GM12864 (cell line): ENCODE data around the gene DENR.
A peak's percentile ranks its signal among the peaks of the same experiment; 100 is the strongest.
"Not testable (repeated sequence)": the region's sequence is repeated elsewhere in the genome, so short reads cannot be mapped to it uniquely, and the experiment has no call there.

Experiments
- DNase-seq: peaks from one replicate; pipeline ENCODE4 v3.0.0-alpha.2; 2011; ENCODE audit warnings: low read depth
- H3K4me3 ChIP-seq: 2 replicates; pipeline ENCODE4 v1.5.1; 2011; ENCODE audit warnings: mild to moderate bottlenecking, low read depth, low read length, control low read depth
- TF ChIP-seq, protein P1 (sequence below): IDR thresholded peaks from 2 replicates; pipeline ENCODE4 v1.5.1; 2011; ENCODE audit warnings: low read depth, mild to moderate bottlenecking, moderate library complexity, low read length, control low read depth, inconsistent platforms; ENCODE audit errors: missing control alignments

Gene DENR, protein sequence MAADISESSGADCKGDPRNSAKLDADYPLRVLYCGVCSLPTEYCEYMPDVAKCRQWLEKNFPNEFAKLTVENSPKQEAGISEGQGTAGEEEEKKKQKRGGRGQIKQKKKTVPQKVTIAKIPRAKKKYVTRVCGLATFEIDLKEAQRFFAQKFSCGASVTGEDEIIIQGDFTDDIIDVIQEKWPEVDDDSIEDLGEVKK

DNA sequence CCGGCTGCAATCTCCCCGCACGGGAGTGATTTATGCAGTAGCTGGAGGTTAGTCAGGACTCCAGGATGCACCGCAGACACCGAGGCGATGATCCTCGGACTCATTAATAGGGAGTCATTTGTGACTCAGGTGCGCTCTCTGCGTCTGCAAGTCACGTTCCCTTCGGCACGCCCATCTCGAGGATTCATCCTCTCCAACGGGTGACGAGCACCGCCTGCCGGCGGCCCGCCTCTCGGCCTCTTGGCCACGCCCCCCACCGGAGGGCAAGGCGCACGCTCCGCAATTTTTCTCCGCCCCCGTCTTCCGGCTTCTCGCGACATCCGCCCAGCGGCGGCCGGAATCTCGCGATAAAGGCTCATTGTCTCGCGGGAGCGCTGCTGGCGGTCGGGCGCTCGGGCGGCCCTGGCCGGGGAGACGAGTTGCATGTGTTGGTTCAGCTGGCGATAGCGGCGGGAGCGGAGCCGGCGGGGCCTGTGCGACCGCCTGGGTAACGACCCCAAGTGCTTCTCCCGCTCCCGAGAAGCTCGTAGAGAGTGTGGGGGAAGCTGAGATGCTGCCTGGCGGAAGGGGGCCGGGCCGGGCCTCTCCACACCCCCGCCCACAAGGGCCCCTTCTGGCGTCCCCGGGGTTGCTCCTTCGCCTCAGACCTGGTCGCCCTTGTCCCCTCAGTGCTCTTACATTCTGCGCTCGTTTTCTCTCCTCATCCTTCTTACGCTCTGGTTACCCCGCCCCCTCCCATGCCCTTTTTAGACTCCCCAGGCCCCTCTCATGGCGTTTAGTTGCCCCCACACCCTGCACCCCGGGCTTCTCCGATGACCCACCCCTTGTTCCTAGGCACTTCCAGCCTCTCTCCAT lies at the start of gene DENR:
DENR (plus strand) TSS at position 361 of the 855 bp plus-strand sequence. CDS start 878 bp downstream, outside the sequence.
- H3K4me3 ChIP-seq: peak within 1 kb of the TSS; percentile 84
- TF ChIP-seq, protein P1, sequence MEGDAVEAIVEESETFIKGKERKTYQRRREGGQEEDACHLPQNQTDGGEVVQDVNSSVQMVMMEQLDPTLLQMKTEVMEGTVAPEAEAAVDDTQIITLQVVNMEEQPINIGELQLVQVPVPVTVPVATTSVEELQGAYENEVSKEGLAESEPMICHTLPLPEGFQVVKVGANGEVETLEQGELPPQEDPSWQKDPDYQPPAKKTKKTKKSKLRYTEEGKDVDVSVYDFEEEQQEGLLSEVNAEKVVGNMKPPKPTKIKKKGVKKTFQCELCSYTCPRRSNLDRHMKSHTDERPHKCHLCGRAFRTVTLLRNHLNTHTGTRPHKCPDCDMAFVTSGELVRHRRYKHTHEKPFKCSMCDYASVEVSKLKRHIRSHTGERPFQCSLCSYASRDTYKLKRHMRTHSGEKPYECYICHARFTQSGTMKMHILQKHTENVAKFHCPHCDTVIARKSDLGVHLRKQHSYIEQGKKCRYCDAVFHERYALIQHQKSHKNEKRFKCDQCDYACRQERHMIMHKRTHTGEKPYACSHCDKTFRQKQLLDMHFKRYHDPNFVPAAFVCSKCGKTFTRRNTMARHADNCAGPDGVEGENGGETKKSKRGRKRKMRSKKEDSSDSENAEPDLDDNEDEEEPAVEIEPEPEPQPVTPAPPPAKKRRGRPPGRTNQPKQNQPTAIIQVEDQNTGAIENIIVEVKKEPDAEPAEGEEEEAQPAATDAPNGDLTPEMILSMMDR: peak; percentile 94
- peak; percentile 93 for DNase-seq

DNA sequence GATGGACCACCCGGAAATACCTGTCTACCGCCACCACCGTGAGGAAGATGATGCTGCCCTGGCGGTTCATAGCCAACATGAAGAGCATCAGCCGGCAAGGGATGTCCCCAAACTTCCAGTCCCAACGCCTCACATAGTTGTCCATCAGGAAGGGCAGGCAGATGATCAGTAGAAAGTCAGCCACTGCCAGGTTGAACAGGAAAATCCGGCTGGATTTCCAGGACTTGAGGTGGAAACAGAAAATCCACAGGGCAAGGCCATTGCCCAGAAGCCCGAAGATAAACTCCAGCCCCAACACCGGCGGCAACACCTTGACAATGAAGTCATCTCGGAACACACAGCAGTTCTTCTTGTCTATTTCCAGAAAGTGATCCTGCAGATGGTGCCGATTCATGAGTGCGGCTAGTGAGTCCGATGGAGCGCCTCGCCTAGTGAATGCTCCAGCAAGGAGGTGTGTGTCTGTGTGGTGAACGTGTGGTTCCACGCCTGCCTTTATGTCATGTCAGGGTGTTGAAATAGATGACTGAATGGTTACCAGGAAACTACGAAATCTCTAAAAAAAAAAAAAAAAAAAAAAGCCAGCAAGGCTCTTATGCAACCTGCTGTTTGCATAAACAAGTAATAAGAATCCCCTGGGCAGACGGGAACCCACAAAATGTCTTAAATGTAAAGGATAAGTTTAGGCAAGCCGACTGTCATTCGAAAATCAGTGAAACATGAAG lies 49.6 kb upstream of the DENR start, which contains the start of gene HCAR2:
HCAR2 (minus strand) TSS at position 468 of the 722 bp plus-strand sequence; CDS start at position 394, 74 bp downstream.
- not testable (repeated sequence) for H3K4me3 ChIP-seq, DNase-seq

DNA sequence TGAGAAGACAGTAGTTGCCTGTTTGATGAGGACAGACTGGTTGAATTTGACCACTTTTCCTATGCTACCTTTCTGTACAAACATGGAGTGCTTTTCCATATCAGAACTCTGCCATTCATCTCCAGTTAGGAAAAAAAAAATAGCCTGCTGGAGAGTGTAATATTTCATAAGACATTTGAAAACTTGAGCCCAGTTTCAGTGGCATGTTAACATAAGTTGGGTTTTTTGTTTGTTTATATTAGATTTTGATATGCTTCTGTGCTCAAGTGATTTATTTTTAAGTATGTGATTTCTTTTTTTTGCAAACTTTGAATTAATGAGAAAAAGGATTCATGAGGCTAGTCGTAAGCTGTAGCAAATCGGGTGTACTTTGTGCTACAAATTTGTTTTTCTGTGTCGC lies 48.8 kb upstream of the DENR start:
- not testable (repeated sequence) for H3K4me3 ChIP-seq

DNA sequence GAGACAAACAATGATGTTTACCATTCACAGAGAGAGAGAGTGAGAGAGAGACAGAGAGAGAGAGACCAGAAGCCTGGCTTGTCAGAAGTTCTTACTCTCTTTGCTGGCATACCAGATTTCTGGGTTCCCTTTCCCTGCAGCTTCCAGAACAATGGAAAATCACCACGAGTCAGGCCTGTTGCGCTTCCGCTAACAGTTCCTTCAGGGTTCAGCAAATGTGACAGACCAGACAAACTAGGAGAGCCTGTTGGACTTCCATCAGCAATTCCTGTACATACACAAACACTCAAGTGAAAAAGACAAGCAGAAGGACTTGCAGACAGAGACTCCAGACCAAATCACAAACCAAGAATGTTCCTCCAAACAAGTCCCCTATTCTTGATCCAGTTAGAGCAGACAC lies 43.3 kb upstream of the DENR start:
- not testable (repeated sequence) for H3K4me3 ChIP-seq, DNase-seq

More for the DNA sequence above, 48.8 kb upstream of the DENR start:
- DNase-seq: not testable (repeated sequence)

DNA sequence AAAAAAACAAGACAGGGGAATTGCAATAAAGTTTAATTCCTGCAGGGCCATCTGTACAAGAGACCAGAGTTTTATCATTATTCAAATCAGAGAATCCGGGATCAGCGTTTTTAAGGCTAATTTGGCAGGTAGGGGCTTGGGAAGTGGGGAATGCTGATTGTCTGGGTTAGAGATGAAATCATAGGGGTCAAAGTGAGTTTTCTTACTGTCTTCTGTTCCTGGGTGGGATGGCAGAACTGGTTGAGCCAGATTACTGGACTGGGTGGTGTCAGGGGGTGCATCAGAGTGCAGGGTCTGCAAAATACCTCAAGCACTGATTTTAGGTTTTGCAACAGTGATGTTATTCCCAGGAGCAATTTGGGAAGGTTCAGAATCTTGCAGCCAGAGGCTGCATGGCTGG lies 42.3 kb upstream of the DENR start:
- H3K4me3 ChIP-seq, DNase-seq: not testable (repeated sequence)

DNA sequence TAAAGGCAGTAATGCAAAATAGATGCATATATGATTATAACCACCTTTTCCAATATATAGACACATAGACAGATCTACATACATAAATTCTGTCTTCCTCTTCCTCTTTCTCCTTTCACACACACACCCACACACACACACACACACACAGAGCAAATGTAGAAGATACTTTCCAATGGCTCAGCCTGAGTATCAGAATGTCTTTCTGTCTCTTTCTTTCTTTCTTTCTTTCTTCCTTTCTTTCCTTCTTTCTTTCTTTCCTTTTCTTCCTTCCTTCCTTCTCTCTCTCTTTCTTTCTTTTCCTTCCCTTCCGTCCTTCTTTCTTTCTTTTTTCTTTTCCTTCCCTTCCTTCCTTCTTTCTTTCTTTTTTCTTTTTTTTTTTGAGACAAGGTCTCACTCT lies 41.4 kb upstream of the DENR start:
- H3K4me3 ChIP-seq, DNase-seq: not testable (repeated sequence)

DNA sequence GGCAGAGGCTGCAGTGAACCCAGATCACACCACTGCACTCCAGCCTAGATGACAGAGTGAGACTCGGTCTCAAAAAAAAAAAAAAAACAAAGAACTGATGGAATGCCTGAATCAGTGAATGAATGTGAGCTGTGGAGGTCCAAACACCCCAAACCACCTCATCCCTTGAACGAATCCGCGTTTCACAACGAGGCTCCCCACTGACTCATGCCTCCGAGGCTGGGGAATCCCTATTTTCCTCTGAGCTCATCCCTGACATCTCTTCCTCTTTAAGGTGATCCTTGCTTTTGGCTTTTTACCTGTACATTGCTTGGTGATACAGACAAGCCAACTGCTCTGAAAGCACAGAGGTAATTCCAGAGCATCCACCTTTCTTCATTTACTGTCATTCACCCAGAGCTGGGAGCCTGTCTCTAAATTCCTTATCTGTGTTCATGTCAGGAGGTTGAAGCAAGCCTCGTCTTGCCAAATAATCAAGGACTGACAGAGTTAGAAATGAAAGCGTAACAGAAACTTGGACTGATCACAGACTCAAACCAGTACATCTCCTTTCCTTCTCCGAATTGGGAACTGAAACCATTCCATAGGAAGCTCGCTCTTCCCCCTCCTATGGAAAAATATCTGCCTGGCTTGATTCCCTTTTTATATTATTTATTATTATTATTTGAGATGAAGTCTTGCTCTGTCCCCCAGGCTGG lies 39.0 kb upstream of the DENR start:
- H3K4me3 ChIP-seq, DNase-seq: not testable (repeated sequence)

DNA sequence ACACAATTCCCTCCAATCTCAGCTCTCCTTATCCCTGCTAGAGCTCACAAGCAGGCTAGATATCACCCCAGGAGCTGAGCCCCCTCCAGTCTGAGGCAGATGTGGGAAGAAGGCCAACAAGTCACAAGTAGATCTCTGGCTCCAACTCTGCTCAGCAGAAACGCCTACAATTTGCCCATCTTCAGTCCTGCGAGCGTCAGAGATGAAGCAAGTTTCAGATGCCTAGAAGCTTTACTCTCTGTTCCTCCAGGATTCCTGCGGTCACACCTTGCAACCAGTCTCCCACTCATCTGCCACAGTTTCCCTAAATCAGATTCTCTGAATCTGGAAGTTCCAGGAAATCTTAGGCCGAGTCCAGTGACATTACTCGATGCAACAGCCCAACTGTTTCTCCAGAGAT lies 37.4 kb upstream of the DENR start:
- peak overlapping the region; percentile 12; the same call in 1 of the 2 replicates for H3K4me3 ChIP-seq
- DNase-seq: not testable (repeated sequence)

DNA sequence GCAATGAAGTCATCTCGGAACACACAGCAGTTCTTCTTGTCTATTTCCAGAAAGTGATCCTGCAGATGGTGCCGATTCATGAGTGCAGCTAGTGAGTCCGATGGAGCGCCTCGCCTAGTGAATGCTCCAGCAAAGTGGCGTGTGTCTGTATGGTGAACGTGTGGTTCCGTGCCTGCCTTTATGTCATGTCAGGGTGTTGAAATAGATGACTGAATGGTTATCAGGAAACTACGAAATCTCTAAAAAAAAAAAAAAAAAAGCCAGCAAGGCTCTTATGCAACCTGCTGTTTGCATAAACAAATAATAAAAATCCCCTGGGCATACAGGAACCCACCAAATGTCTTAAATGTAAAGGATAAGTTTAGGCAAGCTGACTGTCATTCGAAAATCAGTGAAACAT lies 36.0 kb upstream of the DENR start, which contains the start of gene HCAR3:
HCAR3 (minus strand) TSS at position 154 of the 400 bp plus-strand sequence; CDS start at position 80, 74 bp downstream.
- peak within 1 kb of the TSS; percentile 14; the same call in 1 of the 2 replicates for H3K4me3 ChIP-seq
- DNase-seq: not testable (repeated sequence)

DNA sequence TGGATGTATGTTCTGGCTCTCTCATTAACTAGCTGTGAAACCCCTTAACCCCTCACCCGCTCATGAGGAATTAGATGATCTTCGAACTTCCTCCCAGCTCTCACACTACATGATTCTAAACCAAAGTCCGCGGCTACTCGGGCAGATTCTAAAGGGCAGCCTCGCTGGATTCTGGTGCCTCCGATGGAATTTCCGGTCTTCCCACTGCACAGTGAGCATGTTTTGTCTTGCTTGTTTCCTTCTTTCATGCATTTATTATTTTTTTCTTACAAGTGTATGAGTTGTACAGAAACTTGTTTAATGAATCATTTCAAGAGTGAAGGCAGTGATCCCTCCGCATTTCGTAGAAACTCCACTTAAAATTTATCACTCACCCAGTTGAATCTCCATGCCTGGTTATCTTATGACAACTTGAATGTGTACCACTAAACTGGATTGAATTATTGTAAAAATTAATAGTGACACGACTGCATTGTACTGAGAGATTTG lies 31.5 kb upstream of the DENR start:
- TF ChIP-seq, protein P1: no peak
- H3K4me3 ChIP-seq: no peak overlapping the region
- DNase-seq: peak; percentile 44
